HCT116 (cell line): Measurements from ENCODE around the gene PCDH19.

Source experiments
- CTCF ChIP-seq, 3 experiments: fragments of 200-600 bp in 1 of 3; sonication (generic) in 1 of 3; IDR thresholded peaks in 2 of 3; conservative IDR thresholded peaks in 1 of 3; 2 replicates each; pipeline ENCODE4 v1.5.1; 2012 to 2017; ENCODE audit warnings: low read depth in 2 of 3, low read length in 2 of 3, antibody characterized with exemption in 1 of 3, borderline replicate concordance in 1 of 3, control low read depth in 1 of 3, mild to moderate bottlenecking in 1 of 3, mixed read lengths in 1 of 3, mixed run types in 1 of 3, moderate library complexity in 1 of 3; ENCODE audit not compliant: insufficient read depth in 1 of 3
- RAD21 ChIP-seq: IDR thresholded peaks from 2 replicates; pipeline ENCODE4 v1.6.1; 2012; ENCODE audit warnings: low read depth, mild to moderate bottlenecking
- ZNF274 ChIP-seq: fragments of 200-500 bp; sonication (Bioruptor generic); IDR thresholded peaks from 2 replicates; pipeline ENCODE4 v1.6.1; 2014; ENCODE audit warnings: mild to moderate bottlenecking, low read depth, low read length, inconsistent platforms
- TF ChIP-seq, protein P1 (sequence below): IDR thresholded peaks from 2 replicates; pipeline ENCODE4 v1.6.1; 2012

GRCh38 chrX:100356351-100356896, 53.6 kb downstream of the PCDH19 start:
- TF ChIP-seq, protein P1, sequence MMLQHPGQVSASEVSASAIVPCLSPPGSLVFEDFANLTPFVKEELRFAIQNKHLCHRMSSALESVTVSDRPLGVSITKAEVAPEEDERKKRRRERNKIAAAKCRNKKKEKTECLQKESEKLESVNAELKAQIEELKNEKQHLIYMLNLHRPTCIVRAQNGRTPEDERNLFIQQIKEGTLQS = no peak
- TF ChIP-seq ZNF274 = no peak
- TF ChIP-seq RAD21 = no peak
- no peak for TF ChIP-seq CTCF (IDR thresholded peaks at IDR 0.05 in 2 of 3, conservative IDR thresholded peaks at IDR 0.05 in 1 of 3; ENCODE audit: borderline replicate concordance in 1 of 3, insufficient read depth in 1 of 3, low read depth in 2 of 3, low read length in 2 of 3)
